HG03521 (cell line): ENCODE measurements around the gene ARFIP1.
"Not testable (repeated sequence)": the region's sequence is repeated elsewhere in the genome, so short reads cannot be mapped to it uniquely, and the experiment has no call there.

Experiments
- ATAC-seq: cut with Tn5 transposase; IDR thresholded peaks from one replicate; pipeline ENCODE4 v1.9.1; 2021; ENCODE audit warnings: mild to moderate bottlenecking, moderate library complexity; ENCODE audit not compliant: unreplicated experiment

ARFIP1 gene

GRCh38 chr4:152836936-152837335 lies 57.2 kb downstream of the ARFIP1 start:
- ATAC-seq = no peak

GRCh38 chr4:152839729-152840128 lies 60.0 kb downstream of the ARFIP1 start:
- ATAC-seq = not testable (repeated sequence)

- ATAC-seq = no peak
These were observed 63.8 kb downstream of the ARFIP1 start for GRCh38 chr4:152843481-152844090.

- no peak for ATAC-seq
These were observed 67.6 kb downstream of the ARFIP1 start for GRCh38 chr4:152847376-152847775.

GRCh38 chr4:152848508-152848907 lies 68.8 kb downstream of the ARFIP1 start:
- no peak for ATAC-seq

- ATAC-seq = no peak
These were observed 69.6 kb downstream of the ARFIP1 start for GRCh38 chr4:152849350-152849749.

- no peak for ATAC-seq
These were observed 70.6 kb downstream of the ARFIP1 start for GRCh38 chr4:152850377-152850776.

GRCh38 chr4:152851226-152851625 lies 71.5 kb downstream of the ARFIP1 start:
- no peak for ATAC-seq

GRCh38 chr4:152853293-152853692 lies 73.5 kb downstream of the ARFIP1 start:
- ATAC-seq = no peak

GRCh38 chr4:152854016-152854415 lies 74.3 kb downstream of the ARFIP1 start:
- not testable (repeated sequence) for ATAC-seq

- ATAC-seq = no peak
These were observed 77.2 kb downstream of the ARFIP1 start for GRCh38 chr4:152856960-152857359.

GRCh38 chr4:152858934-152859333 lies 79.2 kb downstream of the ARFIP1 start:
- ATAC-seq = no peak

- no peak for ATAC-seq
These were observed 80.3 kb downstream of the ARFIP1 start for GRCh38 chr4:152860046-152860445.

- no peak for ATAC-seq
These were observed 82.9 kb downstream of the ARFIP1 start for GRCh38 chr4:152862608-152863007.

- ATAC-seq = no peak
These were observed 84.6 kb downstream of the ARFIP1 start for GRCh38 chr4:152864361-152864760.

- ATAC-seq = not testable (repeated sequence)
These were observed 86.8 kb downstream of the ARFIP1 start for GRCh38 chr4:152866432-152866993.

GRCh38 chr4:152870606-152871005 lies 90.9 kb downstream of the ARFIP1 start:
- no peak for ATAC-seq

GRCh38 chr4:152875261-152875660 lies 95.5 kb downstream of the ARFIP1 start:
- ATAC-seq = no peak

GRCh38 chr4:152877868-152878267 lies 98.1 kb downstream of the ARFIP1 start:
- no peak for ATAC-seq

- no peak for ATAC-seq
These were observed 100.5 kb downstream of the ARFIP1 start for GRCh38 chr4:152880263-152880662.

- ATAC-seq = no peak
These were observed 102.2 kb downstream of the ARFIP1 start for GRCh38 chr4:152881974-152882373.

- no peak for ATAC-seq
These were observed 105.4 kb downstream of the ARFIP1 start for GRCh38 chr4:152885185-152885584.

- no peak for ATAC-seq
These were observed 106.4 kb downstream of the ARFIP1 start for GRCh38 chr4:152886201-152886600.
